SH-SY5Y (cell line): ENCODE results near the gene IFI27L2.

ENCODE experiments used
- GATA2 ChIP-seq: IDR thresholded peaks from 2 replicates; pipeline ENCODE4 v1.6.1; 2011; ENCODE audit warnings: mild to moderate bottlenecking, low read depth, low read length
- GATA3 ChIP-seq: IDR thresholded peaks from 2 replicates; pipeline ENCODE4 v1.6.1; 2011; ENCODE audit warnings: low read depth, mild to moderate bottlenecking, low read length, moderate library complexity

DNA sequence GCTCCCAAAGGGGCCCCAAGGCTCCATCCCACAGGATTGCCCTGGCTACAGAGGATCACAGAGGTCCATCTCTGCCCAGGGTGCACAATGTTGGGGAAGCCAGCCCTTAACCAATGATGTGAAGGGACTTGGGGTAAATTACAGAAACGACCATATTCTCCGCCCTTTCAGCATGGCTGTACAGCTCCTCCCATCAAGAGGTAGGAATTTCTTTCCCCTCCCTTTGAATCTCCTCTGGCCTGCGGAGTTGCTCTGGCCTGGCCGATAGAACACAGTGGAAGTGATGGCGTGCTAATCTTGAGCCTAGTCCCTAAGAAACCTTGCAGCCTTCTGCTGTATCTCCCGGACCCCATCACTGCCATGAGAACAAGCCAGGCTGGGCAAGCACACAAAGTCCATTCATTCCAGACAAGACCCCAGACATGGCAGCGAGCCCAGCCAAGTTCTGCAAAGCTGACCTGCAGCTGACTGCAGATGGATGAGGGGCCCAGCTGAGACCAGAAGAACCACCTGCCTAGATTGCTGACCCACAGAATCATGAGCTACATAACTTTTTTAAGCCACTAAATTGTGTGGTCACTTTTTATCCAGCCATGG is 25.8 kb downstream of the IFI27L2 start:
- TF ChIP-seq GATA2 (no peak), GATA3 (no peak)
